ENCODE data around the gene TOR1AIP2. TPM values are rescaled to one million over a fixed set of nuclear protein-coding genes. Genes with fewer than 3 reads are reported as not detected.
A peak's percentile ranks its signal among the peaks of the same experiment; 100 is the strongest.

The TOR1AIP2 gene
- total and polyA plus RNA-seq, 7 experiments from 2014 or later: 9.5 to 64.9 (median 57.5) TPM

- POLR2A ChIA-PET: no interaction called here
- Mint-ChIP-seq H3K36me3 (peaks cover 0 to 13% (median 12%) of the 10 kb centered on the region in 5 donors), H3K4me1 (peaks cover 23 to 59% (median 46%) of the 10 kb centered on the region in 7 donors), H3K4me3 (peak overlapping the region in 7 of 10 donors; percentile 6 to 93 (median 40)), H3K27me3 (no peaks in the 10 kb centered on the region), H3K27ac (peak overlapping the region in 7 of 9 donors; percentile 3 to 70 (median 44)), H3K9me3 (no peaks in the 10 kb centered on the region)
- peaks cover 0 to 62% (median 19%) of the 10 kb centered on the region in 3 experiments for H3K36me3 ChIP-seq (ENCODE audit: control insufficient read depth in 2 of 3, insufficient read depth in 3 of 3, low read length in 3 of 3)
- ATAC-seq (no peak), DNase-seq (no peak)
- no peaks in the 10 kb centered on the region for H3K27me3 ChIP-seq (ENCODE audit: control insufficient read depth in 2 of 2, insufficient read depth in 2 of 2, low read length in 2 of 2)
- peaks cover 23 to 26% of the 10 kb centered on the region in 2 donors for H3K4me1 ChIP-seq (ENCODE audit: control insufficient read depth in 2 of 2, insufficient read depth in 2 of 2, low read length in 2 of 2)
- no peak overlapping the region for H3K4me3 ChIP-seq (ENCODE audit: low read length)
- no peaks in the 10 kb centered on the region for H3K9me3 ChIP-seq (ENCODE audit: control insufficient read depth in 2 of 3, low read length in 3 of 3)
- intact Hi-C loops (cut with micrococcal nuclease): loop anchor here in 1 of 2 donors (10.0 kb wide), 1 partner anchor 137 kb away; no protein-coding TSS in a partner anchor
- H3K27ac ChIP-seq (ENCODE audit: low read depth, low read length): no peak overlapping the region
- CTCF ChIA-PET: interaction anchor here (0.7 kb wide), 1 partner anchor 21 kb away, joined by 3 read pairs; no protein-coding TSS in a partner anchor
Observed at GRCh38 chr1:179888071-179888470, 10.5 kb upstream of the TOR1AIP2 start.

DNA sequence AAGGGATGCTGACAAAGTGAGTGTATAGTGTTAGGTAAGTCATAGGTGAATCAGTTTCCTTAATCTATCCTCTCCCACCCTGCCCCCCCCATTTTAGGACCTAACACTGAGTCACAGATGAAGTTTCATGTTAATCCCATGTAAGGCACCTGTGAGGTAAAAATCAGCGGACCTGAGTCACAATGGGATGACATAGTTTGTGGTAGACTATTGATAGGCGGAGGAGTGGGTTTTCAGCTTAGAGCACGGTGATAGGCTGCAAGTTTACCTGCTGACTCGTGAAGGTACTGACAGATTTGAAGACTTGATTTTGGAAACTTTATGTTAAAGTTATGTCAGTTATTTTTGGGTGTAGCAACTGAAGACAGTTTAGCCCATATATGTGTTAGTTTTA is 6.1 kb upstream of the TOR1AIP2 start:
- ATAC-seq (peak; percentile 31), DNase-seq (peak in 8 of 9 donors; percentile 40 to 90 (median 58))
- Histone ChIP-seq H3K27ac (ENCODE audit: low read depth, low read length) (peak overlapping the region; percentile 98), H3K4me1 (ENCODE audit: control insufficient read depth in 2 of 2, insufficient read depth in 2 of 2, low read length in 2 of 2) (peaks cover 27 to 33% of the 10 kb centered on the region in 2 donors), H3K36me3 (ENCODE audit: control insufficient read depth in 2 of 3, insufficient read depth in 3 of 3, low read length in 3 of 3) (peaks cover 0 to 33% (median 12%) of the 10 kb centered on the region in 3 experiments), H3K4me3 (ENCODE audit: low read length) (peak overlapping the region; percentile 96), H3K9me3 (ENCODE audit: control insufficient read depth in 2 of 3, low read length in 3 of 3) (no peaks in the 10 kb centered on the region), H3K27me3 (ENCODE audit: control insufficient read depth in 2 of 2, insufficient read depth in 2 of 2, low read length in 2 of 2) (no peaks in the 10 kb centered on the region)
- peak overlapping the region; percentile 93 to 99 (median 97) for H3K4me3 Mint-ChIP-seq
- H3K36me3 Mint-ChIP-seq: peaks cover 5 to 15% (median 12%) of the 10 kb centered on the region in 5 donors
- peaks cover 36 to 76% (median 61%) of the 10 kb centered on the region in 7 donors for H3K4me1 Mint-ChIP-seq
- intact Hi-C loops (cut with micrococcal nuclease): loop anchor here (2.0 to 10.0 kb wide), 11 partner anchors 15 to 1224 kb away; partner anchors contain the start of genes FAM20B (in 1 of the 2), STX6 (in 1 of the 2), TOR3A (in 1 of the 2) and XPR1 (in 1 of the 2)
- H3K9me3 Mint-ChIP-seq: peaks cover 0 to 2% (median 0%) of the 10 kb centered on the region in 11 donors
- POLR2A ChIA-PET: interaction anchor here (0.6 to 7.1 kb wide), 16 partner anchors 9 to 801 kb away, joined by 3 to 85 read pairs (median 4); partner anchors contain the start of genes CEP350 and QSOX1
- H3K27me3 Mint-ChIP-seq: no peaks in the 10 kb centered on the region
- CTCF ChIA-PET: interaction anchor here (1.6 kb wide), 1 partner anchor 69 kb away, joined by 4 read pairs; no protein-coding TSS in a partner anchor
- peak overlapping the region; percentile 99 to 100 (median 100) for H3K27ac Mint-ChIP-seq

DNA sequence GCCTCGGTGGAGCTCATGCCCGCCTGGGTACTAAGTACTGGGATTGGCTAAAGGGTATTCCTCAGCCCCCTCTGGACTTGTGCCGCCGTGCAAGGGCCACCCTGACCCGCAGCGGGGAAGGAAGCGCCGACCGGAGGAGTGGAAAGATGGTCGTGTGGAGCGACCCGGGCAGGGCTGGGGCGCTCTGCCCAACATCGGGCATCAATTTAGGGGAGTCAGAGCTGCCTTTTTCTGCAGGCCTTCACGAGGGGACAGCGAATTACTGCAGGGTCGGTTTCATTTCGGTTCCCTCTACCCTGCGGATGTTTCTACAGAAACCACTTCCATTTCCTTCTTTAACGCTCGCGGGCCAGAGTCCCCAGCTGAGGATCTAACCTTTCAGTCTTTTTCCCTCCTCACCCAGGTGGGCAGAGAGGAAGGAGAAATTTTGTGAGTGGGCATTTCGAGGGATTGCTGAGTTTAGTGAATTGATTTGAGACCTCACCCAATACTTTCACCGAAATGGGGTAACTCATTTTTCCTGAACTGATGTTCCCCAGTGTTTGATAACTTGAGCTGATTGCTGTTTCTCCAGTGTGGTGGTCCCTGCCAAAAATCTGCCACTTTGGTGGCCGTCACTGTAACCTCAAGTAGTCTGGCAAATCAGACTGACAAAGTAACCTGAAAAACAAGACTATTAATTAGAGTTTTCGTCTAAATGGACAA is 5.6 kb upstream of the TOR1AIP2 start:
- peaks cover 35 to 79% (median 63%) of the 10 kb centered on the region in 7 donors for H3K4me1 Mint-ChIP-seq

DNA sequence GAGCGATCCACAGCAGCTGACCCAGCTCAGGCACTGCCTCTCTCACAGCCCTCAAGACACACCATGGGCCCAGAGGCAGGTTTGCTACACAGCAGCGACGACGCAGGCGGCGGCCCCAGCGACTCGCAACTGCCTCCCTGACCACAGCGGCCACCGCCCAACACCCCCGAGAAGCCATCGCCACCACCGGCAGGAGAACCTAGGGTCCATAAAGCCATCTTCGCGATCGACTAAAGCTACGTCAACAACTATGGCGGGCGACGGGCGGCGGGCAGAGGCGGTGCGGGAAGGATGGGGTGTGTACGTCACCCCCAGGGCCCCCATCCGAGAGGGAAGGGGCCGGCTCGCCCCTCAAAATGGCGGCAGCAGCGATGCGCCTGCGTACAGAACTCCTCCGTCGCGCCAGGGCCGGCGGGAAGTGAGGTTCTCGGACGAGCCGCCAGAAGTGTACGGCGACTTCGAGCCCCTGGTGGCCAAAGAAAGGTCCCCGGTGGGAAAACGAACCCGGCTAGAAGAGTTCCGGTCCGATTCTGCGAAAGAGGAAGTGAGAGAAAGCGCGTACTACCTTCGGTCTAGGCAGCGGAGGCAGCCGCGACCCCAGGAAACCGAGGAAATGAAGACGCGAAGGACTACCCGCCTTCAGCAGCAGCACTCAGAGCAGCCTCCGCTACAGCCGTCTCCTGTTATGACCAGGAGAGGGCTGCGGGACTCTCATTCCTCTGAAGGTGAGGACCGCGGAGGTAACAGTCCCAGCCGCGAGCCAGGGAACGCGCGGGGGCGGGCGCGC is 4.8 kb upstream of the TOR1AIP2 start, which contains the start of gene TOR1AIP1:
Gene TOR1AIP1 (plus strand): TSS at position 33 of the 787 bp plus-strand sequence. CDS start 218 bp downstream, at position 251.
- Mint-ChIP-seq H3K4me1 (peaks cover 27 to 79% (median 63%) of the 10 kb centered on the region in 7 donors), H3K27me3 (no peaks in the 10 kb centered on the region), H3K4me3 (peak within 1 kb of the TSS; percentile 93 to 99 (median 97)), H3K9me3 (peaks cover 0 to 2% (median 0%) of the 10 kb centered on the region in 11 donors), H3K27ac (peak within 1 kb of the TSS; percentile 99 to 100 (median 100)), H3K36me3 (peaks cover 3 to 15% (median 12%) of the 10 kb centered on the region in 5 donors)
- ATAC-seq (peak; percentile 87), DNase-seq (peak; percentile 91 to 98 (median 98))
- ChIA-PET CTCF (interaction anchor here (0.6 to 1.6 kb wide), 5 partner anchors 16 to 176 kb away, joined by 3 to 4 read pairs (median 3); partner anchors contain the start of gene CEP350), POLR2A (interaction anchor here (0.7 to 7.1 kb wide), 24 partner anchors 8 to 801 kb away, joined by 3 to 85 read pairs (median 4); partner anchors contain the start of genes ACBD6, CEP350, QSOX1 and TOR3A)
- H3K9me3 ChIP-seq (ENCODE audit: control insufficient read depth in 2 of 3, low read length in 3 of 3): no peaks in the 10 kb centered on the region
- peaks cover 0 to 30% (median 12%) of the 10 kb centered on the region in 3 experiments for H3K36me3 ChIP-seq (ENCODE audit: control insufficient read depth in 2 of 3, insufficient read depth in 3 of 3, low read length in 3 of 3)
- peak within 1 kb of the TSS; percentile 96 for H3K4me3 ChIP-seq (ENCODE audit: low read length)
- intact Hi-C loops (cut with micrococcal nuclease): loop anchor here (1.0 to 10.0 kb wide), 18 partner anchors 26 to 1225 kb away; partner anchors contain the start of genes ACBD6 (in 2 of the 2), CEP350 (in 2 of the 2), XPR1 (in 2 of the 2) and FAM20B (in 1 of the 2)
- peak within 1 kb of the TSS; percentile 98 for H3K27ac ChIP-seq (ENCODE audit: low read depth, low read length)
- peaks cover 27 to 37% of the 10 kb centered on the region in 2 donors for H3K4me1 ChIP-seq (ENCODE audit: control insufficient read depth in 2 of 2, insufficient read depth in 2 of 2, low read length in 2 of 2)
- no peaks in the 10 kb centered on the region for H3K27me3 ChIP-seq (ENCODE audit: control insufficient read depth in 2 of 2, insufficient read depth in 2 of 2, low read length in 2 of 2)

More for the DNA sequence above, 5.6 kb upstream of the TOR1AIP2 start:
- H3K27me3 Mint-ChIP-seq: no peaks in the 10 kb centered on the region
- H3K36me3 Mint-ChIP-seq: peaks cover 5 to 15% (median 12%) of the 10 kb centered on the region in 5 donors
- Histone ChIP-seq H3K36me3 (ENCODE audit: control insufficient read depth in 2 of 3, insufficient read depth in 3 of 3, low read length in 3 of 3) (peaks cover 0 to 30% (median 12%) of the 10 kb centered on the region in 3 experiments), H3K9me3 (ENCODE audit: control insufficient read depth in 2 of 3, low read length in 3 of 3) (no peaks in the 10 kb centered on the region), H3K27ac (ENCODE audit: low read depth, low read length) (peak overlapping the region; percentile 98), H3K4me3 (ENCODE audit: low read length) (peak overlapping the region; percentile 96), H3K4me1 (ENCODE audit: control insufficient read depth in 2 of 2, insufficient read depth in 2 of 2, low read length in 2 of 2) (peaks cover 27 to 33% of the 10 kb centered on the region in 2 donors), H3K27me3 (ENCODE audit: control insufficient read depth in 2 of 2, insufficient read depth in 2 of 2, low read length in 2 of 2) (no peaks in the 10 kb centered on the region)
- ChIA-PET CTCF (interaction anchor here (1.2 to 1.6 kb wide), 2 partner anchors 69 to 176 kb away, joined by 3 to 4 read pairs; no protein-coding TSS in a partner anchor), POLR2A (interaction anchor here (0.6 to 7.1 kb wide), 20 partner anchors 9 to 800 kb away, joined by 3 to 85 read pairs (median 4); partner anchors contain the start of genes CEP350 and QSOX1)
- H3K4me3 Mint-ChIP-seq: peak overlapping the region; percentile 93 to 99 (median 97)
- peaks cover 0 to 2% (median 0%) of the 10 kb centered on the region in 11 donors for H3K9me3 Mint-ChIP-seq
- DNase-seq: peak in 2 of 9 donors; percentile 42 to 64
- ATAC-seq: peak; percentile 12
- H3K27ac Mint-ChIP-seq: peak overlapping the region; percentile 99 to 100 (median 100)
- intact Hi-C loops (cut with micrococcal nuclease): loop anchor here (2.0 to 10.0 kb wide), 10 partner anchors 26 to 1224 kb away; partner anchors contain the start of genes FAM20B (in 1 of the 2), STX6 (in 1 of the 2), TOR3A (in 1 of the 2) and XPR1 (in 1 of the 2)

DNA sequence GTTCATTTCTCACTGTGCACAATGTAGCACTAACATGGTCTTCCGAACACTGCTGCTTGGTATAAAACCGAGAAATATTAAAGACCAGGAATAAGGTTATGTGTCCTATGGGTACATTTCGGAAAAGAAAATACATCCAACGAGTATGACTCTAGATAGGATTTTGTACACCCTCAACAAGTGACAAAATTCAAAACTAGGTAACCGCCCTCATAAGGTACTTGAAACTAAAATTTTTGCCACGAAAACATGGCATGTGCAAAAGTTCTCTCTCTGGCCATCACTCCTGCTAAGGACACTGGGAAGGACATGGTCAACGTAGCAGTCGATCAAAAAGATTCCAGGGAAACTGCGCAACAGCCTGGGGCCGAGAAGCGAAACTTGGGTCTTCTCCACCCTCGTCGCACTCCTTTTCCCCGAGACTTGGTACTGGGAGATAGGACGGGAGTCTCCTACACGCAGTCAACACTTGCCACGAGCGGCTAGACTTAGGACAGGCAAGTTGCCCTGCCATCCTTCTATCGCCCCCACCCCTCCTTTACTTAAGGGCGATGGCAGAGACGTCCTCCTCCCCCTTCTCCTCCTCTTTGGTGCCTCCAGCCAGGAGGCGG is 4.1 kb upstream of the TOR1AIP2 start:
- H3K9me3 Mint-ChIP-seq: peaks cover 0 to 2% (median 0%) of the 10 kb centered on the region in 11 donors
- intact Hi-C loops (cut with micrococcal nuclease): loop anchor here (1.0 to 10.0 kb wide), 18 partner anchors 27 to 1226 kb away; partner anchors contain the start of genes ACBD6 (in 2 of the 2), CEP350 (in 2 of the 2), XPR1 (in 2 of the 2) and FAM20B (in 1 of the 2)
- peak overlapping the region; percentile 99 to 100 (median 100) for H3K27ac Mint-ChIP-seq
- no peak for DNase-seq
- peak overlapping the region; percentile 93 to 99 (median 97) for H3K4me3 Mint-ChIP-seq
- H3K36me3 ChIP-seq (ENCODE audit: control insufficient read depth in 2 of 3, insufficient read depth in 3 of 3, low read length in 3 of 3): peaks cover 0 to 30% (median 12%) of the 10 kb centered on the region in 3 experiments
- no peaks in the 10 kb centered on the region for H3K9me3 ChIP-seq (ENCODE audit: control insufficient read depth in 2 of 3, low read length in 3 of 3)
- peaks cover 3 to 15% (median 12%) of the 10 kb centered on the region in 5 donors for H3K36me3 Mint-ChIP-seq
- H3K27ac ChIP-seq (ENCODE audit: low read depth, low read length): peak overlapping the region; percentile 98
- no peaks in the 10 kb centered on the region for H3K27me3 Mint-ChIP-seq
- H3K4me1 ChIP-seq (ENCODE audit: control insufficient read depth in 2 of 2, insufficient read depth in 2 of 2, low read length in 2 of 2): peaks cover 30 to 42% of the 10 kb centered on the region in 2 donors
- no peak for ATAC-seq
- ChIA-PET POLR2A (interaction anchor here (0.8 to 7.1 kb wide), 16 partner anchors 9 to 621 kb away, joined by 3 to 85 read pairs (median 4); partner anchors contain the start of genes ACBD6, CEP350 and QSOX1), CTCF (interaction anchor here (0.6 to 1.5 kb wide), 3 partner anchors 15 to 67 kb away, joined by 3 to 4 read pairs (median 4); no protein-coding TSS in a partner anchor)
- no peaks in the 10 kb centered on the region for H3K27me3 ChIP-seq (ENCODE audit: control insufficient read depth in 2 of 2, insufficient read depth in 2 of 2, low read length in 2 of 2)
- H3K4me3 ChIP-seq (ENCODE audit: low read length): peak overlapping the region; percentile 96
- peaks cover 26 to 75% (median 61%) of the 10 kb centered on the region in 7 donors for H3K4me1 Mint-ChIP-seq

Data from naive thymus-derived CD4-positive, alpha-beta T cell (primary cell).